Ishikawa (cell line): ENCODE data around the gene GTF2H4.

Source experiments
- CEBPB ChIP-seq: IDR thresholded peaks from 2 replicates; pipeline ENCODE4 v1.6.1; 2012
- CREB1 ChIP-seq: IDR thresholded peaks from 2 replicates; pipeline ENCODE4 v1.6.1; 2012; ENCODE audit warnings: low read depth
- EGR1 ChIP-seq: IDR thresholded peaks from 2 replicates; pipeline ENCODE4 v1.6.1; 2012
- EP300 ChIP-seq: IDR thresholded peaks from 2 replicates; pipeline ENCODE4 v1.6.1; 2012; ENCODE audit warnings: borderline replicate concordance
- FOXM1 ChIP-seq: IDR thresholded peaks from 2 replicates; pipeline ENCODE4 v1.6.1; 2012; ENCODE audit warnings: low read depth, borderline replicate concordance
- NFIC ChIP-seq: IDR thresholded peaks from 2 replicates; pipeline ENCODE4 v1.6.1; 2012
- RAD21 ChIP-seq: IDR thresholded peaks from 2 replicates; pipeline ENCODE4 v1.6.1; 2012; ENCODE audit warnings: low read depth
- TAF1 ChIP-seq: IDR thresholded peaks from 2 replicates; pipeline ENCODE4 v1.6.1; 2012; ENCODE audit warnings: low read depth, mild to moderate bottlenecking
- TCF12 ChIP-seq: IDR thresholded peaks from 2 replicates; pipeline ENCODE4 v1.6.1; 2012; ENCODE audit warnings: low read depth
- TEAD4 ChIP-seq: IDR thresholded peaks from 2 replicates; pipeline ENCODE4 v1.6.1; 2012
- YY1 ChIP-seq: IDR thresholded peaks from 2 replicates; pipeline ENCODE4 v1.6.1; 2012; ENCODE audit warnings: low read depth
- ZBTB7A ChIP-seq: IDR thresholded peaks from 2 replicates; pipeline ENCODE4 v1.6.1; 2012; ENCODE audit warnings: low read depth
- TF ChIP-seq, protein P1 (sequence below): IDR thresholded peaks from 2 replicates; pipeline ENCODE4 v1.6.1; 2012; ENCODE audit warnings: low read depth, mild to moderate bottlenecking
- TF ChIP-seq, protein P2 (sequence below): IDR thresholded peaks from 2 replicates; pipeline ENCODE4 v1.6.1; 2012
- TF ChIP-seq, protein P3 (sequence below): IDR thresholded peaks from 2 replicates; pipeline ENCODE4 v1.6.1; 2012

GTF2H4 gene

DNA sequence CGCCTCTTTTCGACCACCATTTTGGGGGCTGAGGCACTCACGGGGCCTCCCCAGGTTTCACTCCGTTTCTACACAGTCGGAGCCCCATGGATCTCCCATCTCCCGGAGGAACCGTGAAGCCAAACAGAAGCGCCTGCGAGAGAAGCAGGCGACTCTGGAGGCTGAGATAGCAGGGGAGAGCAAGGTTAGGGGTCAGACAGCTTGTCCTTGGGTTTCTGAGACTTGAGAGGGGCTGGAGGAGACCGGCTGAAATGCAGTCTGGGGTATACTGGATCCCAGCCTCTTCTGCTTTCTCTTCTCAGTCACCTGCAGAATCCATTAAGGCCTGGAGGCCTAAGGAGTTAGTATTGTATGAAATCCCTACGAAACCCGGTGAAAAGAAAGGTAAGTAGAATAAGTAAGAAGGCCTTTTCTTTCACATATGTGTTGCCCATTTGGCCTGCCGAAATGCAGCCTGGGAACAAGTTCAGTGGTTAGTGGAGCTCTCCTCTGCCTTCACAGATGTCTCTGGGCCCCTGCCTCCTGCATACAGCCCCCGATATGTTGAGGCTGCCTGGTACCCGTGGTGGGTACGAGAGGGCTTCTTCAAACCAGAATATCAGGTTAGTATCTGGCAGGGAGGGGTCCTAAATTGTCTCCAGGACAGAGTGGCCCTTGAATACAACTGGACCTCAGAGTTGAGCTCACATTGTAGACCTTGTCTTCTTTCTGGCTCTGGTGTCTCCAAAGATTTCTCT lies 7.0 kb downstream of the GTF2H4 start:
- no peak for TF ChIP-seq TAF1
- TF ChIP-seq ZBTB7A: no peak
- TF ChIP-seq NFIC: no peak
- TF ChIP-seq, protein P1, sequence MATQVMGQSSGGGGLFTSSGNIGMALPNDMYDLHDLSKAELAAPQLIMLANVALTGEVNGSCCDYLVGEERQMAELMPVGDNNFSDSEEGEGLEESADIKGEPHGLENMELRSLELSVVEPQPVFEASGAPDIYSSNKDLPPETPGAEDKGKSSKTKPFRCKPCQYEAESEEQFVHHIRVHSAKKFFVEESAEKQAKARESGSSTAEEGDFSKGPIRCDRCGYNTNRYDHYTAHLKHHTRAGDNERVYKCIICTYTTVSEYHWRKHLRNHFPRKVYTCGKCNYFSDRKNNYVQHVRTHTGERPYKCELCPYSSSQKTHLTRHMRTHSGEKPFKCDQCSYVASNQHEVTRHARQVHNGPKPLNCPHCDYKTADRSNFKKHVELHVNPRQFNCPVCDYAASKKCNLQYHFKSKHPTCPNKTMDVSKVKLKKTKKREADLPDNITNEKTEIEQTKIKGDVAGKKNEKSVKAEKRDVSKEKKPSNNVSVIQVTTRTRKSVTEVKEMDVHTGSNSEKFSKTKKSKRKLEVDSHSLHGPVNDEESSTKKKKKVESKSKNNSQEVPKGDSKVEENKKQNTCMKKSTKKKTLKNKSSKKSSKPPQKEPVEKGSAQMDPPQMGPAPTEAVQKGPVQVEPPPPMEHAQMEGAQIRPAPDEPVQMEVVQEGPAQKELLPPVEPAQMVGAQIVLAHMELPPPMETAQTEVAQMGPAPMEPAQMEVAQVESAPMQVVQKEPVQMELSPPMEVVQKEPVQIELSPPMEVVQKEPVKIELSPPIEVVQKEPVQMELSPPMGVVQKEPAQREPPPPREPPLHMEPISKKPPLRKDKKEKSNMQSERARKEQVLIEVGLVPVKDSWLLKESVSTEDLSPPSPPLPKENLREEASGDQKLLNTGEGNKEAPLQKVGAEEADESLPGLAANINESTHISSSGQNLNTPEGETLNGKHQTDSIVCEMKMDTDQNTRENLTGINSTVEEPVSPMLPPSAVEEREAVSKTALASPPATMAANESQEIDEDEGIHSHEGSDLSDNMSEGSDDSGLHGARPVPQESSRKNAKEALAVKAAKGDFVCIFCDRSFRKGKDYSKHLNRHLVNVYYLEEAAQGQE: no peak
- TF ChIP-seq TEAD4: no peak
- no peak for TF ChIP-seq CREB1
- TF ChIP-seq CEBPB: no peak
- TF ChIP-seq TCF12: no peak
- no peak for TF ChIP-seq EGR1
- TF ChIP-seq EP300: no peak
- no peak for TF ChIP-seq FOXM1
- no peak for TF ChIP-seq RAD21
- TF ChIP-seq, protein P2, sequence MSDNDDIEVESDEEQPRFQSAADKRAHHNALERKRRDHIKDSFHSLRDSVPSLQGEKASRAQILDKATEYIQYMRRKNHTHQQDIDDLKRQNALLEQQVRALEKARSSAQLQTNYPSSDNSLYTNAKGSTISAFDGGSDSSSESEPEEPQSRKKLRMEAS: no peak
- TF ChIP-seq, protein P3, sequence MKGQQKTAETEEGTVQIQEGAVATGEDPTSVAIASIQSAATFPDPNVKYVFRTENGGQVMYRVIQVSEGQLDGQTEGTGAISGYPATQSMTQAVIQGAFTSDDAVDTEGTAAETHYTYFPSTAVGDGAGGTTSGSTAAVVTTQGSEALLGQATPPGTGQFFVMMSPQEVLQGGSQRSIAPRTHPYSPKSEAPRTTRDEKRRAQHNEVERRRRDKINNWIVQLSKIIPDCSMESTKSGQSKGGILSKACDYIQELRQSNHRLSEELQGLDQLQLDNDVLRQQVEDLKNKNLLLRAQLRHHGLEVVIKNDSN: no peak
- TF ChIP-seq YY1: no peak

DNA sequence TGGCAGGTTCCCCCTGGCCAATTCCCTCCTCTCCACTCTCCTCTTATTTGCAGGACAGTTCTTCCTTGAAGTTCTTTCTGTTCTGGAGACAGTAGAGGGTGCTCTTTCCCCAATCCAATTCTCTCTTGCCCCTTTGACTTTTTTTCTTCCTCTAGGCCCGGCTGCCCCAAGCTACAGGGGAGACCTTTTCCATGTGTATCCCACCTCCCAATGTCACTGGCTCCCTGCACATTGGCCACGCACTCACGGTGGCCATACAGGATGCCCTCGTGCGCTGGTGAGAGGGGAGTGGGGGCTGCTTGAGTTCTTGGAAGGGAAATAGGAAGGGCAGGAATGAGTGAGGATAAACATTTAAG lies 7.6 kb downstream of the GTF2H4 start:
- TF ChIP-seq ZBTB7A (no peak), RAD21 (peak; percentile 81), TCF12 (no peak), FOXM1 (no peak)

DNA sequence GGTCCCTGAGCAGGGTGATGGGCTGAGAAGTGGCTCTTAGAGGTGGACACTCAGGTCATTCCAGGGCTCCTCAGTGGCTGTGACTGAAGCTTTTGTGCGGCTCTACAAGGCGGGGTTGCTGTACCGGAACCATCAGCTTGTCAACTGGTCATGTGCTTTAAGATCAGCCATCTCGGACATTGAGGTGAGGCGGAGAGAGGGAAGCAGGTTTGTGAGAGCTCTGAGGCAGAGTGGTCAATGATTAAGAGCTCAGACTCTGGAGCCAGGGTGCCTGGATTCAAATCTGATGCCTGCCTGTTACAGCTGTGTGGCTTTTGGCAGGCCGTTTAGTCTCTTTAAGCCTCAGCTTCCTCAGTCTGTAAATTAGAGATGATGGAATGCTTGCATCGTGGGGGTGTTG lies 9.0 kb downstream of the GTF2H4 start:
- TF ChIP-seq RAD21 (no peak), CEBPB (no peak), FOXM1 (no peak), ZBTB7A (no peak), NFIC (no peak)
- TF ChIP-seq, protein P2: no peak

DNA sequence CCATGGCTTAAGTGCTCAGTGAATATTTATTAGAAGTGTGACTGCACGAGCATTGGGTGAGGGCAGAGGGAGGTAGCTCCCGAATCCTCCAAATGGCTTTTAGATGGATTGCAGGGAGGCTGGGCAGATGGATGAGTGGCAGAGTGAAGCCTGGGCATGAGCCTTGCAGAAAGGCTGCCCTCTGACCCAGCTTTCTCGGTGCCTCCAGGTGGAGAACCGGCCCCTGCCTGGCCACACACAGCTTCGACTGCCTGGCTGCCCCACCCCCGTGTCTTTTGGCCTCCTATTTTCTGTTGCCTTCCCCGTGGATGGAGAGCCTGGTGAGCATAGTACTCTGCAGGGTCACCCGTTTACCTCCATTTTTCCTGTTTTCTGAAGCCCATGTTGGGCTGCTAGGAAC lies 9.5 kb downstream of the GTF2H4 start:
- TF ChIP-seq, protein P1: no peak
- TF ChIP-seq, protein P3: no peak
- TF ChIP-seq FOXM1 (no peak), RAD21 (no peak), EP300 (no peak), NFIC (no peak)
- TF ChIP-seq, protein P2: no peak

DNA sequence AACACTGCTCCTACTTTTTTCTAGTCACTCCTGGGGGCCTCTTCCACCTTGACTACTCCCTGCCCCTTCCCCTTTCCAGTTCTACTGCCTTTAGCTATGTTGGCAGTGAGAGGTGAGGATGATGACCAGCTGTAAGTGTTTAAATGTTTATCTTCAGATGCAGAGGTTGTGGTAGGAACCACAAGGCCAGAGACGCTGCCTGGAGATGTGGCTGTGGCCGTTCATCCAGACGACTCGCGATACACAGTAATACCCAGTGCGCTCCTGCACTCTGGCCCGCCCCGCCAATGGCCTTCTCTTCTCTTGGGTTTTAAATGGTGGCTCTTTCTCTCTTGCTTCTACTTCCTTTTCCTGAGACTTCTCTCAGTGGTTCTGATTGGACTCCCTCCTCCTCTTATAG lies 10.7 kb downstream of the GTF2H4 start:
- TF ChIP-seq FOXM1 (no peak), EP300 (no peak), TEAD4 (no peak), CREB1 (no peak)
- TF ChIP-seq, protein P1: no peak
